ENCODE data around the gene BAG1. TPM values are rescaled to one million over a fixed set of nuclear protein-coding genes. Genes with fewer than 3 reads are reported as not detected.

Gene BAG1
- total and polyA plus RNA-seq, 2 of the 13 experiments (the other 11 are each of a cell fraction or from before 2014, with no cell fraction given): 23.1 to 59.5 TPM

GRCh38 chr9:33264473-33265177, at the start of gene BAG1, which contains the start of gene CHMP5 (continued):
- TF ChIP-seq TEF (CRISPR knock-in tag; IDR thresholded peaks at IDR 0.05) (no peak), TSC22D2 (CRISPR knock-in tag; IDR thresholded peaks at IDR 0.05; ENCODE audit: borderline replicate concordance) (no peak), SMAD1 (CRISPR knock-in tag; IDR thresholded peaks at IDR 0.05; ENCODE audit: borderline replicate concordance, low read depth) (peak; percentile 60; the same call in 1 of the 2 replicates), NFYC (CRISPR knock-in tag; IDR thresholded peaks at IDR 0.05) (no peak), ZNF17 (CRISPR knock-in tag; IDR thresholded peaks at IDR 0.05) (no peak), SKI (IDR thresholded peaks at IDR 0.05; ENCODE audit: partially characterized antibody) (no peak), HES4 (CRISPR knock-in tag; IDR thresholded peaks at IDR 0.05; ENCODE audit: borderline replicate concordance) (peak; percentile 80), ZNF746 (CRISPR knock-in tag; IDR thresholded peaks at IDR 0.05) (no peak), ZSCAN29 (CRISPR knock-in tag; conservative IDR thresholded peaks at IDR 0.05) (peak; percentile 25; the same call in 1 of the 2 replicates), CC2D1A (CRISPR knock-in tag; IDR thresholded peaks at IDR 0.05) (no peak), ONECUT2 (CRISPR knock-in tag; IDR thresholded peaks at IDR 0.05) (no peak), REPIN1 (CRISPR knock-in tag; IDR thresholded peaks at IDR 0.05; ENCODE audit: borderline replicate concordance, low read depth) (no peak), YEATS4 (CRISPR knock-in tag; IDR thresholded peaks at IDR 0.05; ENCODE audit: borderline replicate concordance) (peak; percentile 92), SAP130 (CRISPR knock-in tag; IDR thresholded peaks at IDR 0.05; ENCODE audit: low read depth) (peak; percentile 58), SOX5 (CRISPR knock-in tag; IDR thresholded peaks at IDR 0.05; ENCODE audit: borderline replicate concordance) (no peak), ZNF644 (CRISPR knock-in tag; IDR thresholded peaks at IDR 0.05; ENCODE audit: low read depth) (no peak), ZNF143 (CRISPR knock-in tag; IDR thresholded peaks at IDR 0.05) (no peak), HNRNPH1 (optimal IDR thresholded peaks at IDR 0.05; ENCODE audit: low read depth, low read length) (no peak), ZNF260 (CRISPR knock-in tag; IDR thresholded peaks at IDR 0.05; ENCODE audit: borderline replicate concordance, low read depth) (no peak), HDAC2 (CRISPR knock-in tag; IDR thresholded peaks at IDR 0.05) (no peak)
- TF ChIP-seq, protein P1, sequence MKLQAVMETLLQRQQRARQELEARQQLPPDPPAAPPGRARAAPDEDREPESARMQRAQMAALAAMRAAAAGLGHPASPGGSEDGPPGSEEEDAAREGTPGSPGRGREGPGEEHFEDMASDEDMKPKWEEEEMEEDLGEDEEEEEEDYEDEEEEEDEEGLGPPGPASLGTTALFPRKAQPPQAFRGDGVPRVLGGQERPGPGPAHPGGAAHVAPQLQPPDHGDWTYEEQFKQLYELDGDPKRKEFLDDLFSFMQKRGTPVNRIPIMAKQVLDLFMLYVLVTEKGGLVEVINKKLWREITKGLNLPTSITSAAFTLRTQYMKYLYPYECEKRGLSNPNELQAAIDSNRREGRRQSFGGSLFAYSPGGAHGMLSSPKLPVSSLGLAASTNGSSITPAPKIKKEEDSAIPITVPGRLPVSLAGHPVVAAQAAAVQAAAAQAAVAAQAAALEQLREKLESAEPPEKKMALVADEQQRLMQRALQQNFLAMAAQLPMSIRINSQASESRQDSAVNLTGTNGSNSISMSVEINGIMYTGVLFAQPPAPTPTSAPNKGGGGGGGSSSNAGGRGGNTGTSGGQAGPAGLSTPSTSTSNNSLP (IDR thresholded peaks at IDR 0.05; ENCODE audit: low read depth, low read length): no peak
- TF ChIP-seq, protein P2, sequence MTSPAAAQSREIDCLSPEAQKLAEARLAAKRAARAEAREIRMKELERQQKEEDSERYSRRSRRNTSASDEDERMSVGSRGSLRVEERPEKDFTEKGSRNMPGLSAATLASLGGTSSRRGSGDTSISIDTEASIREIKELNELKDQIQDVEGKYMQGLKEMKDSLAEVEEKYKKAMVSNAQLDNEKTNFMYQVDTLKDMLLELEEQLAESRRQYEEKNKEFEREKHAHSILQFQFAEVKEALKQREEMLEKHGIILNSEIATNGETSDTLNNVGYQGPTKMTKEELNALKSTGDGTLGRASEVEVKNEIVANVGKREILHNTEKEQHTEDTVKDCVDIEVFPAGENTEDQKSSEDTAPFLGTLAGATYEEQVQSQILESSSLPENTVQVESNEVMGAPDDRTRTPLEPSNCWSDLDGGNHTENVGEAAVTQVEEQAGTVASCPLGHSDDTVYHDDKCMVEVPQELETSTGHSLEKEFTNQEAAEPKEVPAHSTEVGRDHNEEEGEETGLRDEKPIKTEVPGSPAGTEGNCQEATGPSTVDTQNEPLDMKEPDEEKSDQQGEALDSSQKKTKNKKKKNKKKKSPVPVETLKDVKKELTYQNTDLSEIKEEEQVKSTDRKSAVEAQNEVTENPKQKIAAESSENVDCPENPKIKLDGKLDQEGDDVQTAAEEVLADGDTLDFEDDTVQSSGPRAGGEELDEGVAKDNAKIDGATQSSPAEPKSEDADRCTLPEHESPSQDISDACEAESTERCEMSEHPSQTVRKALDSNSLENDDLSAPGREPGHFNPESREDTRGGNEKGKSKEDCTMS (CRISPR knock-in tag; conservative IDR thresholded peaks at IDR 0.05): no peak
- TF ChIP-seq, protein P3, sequence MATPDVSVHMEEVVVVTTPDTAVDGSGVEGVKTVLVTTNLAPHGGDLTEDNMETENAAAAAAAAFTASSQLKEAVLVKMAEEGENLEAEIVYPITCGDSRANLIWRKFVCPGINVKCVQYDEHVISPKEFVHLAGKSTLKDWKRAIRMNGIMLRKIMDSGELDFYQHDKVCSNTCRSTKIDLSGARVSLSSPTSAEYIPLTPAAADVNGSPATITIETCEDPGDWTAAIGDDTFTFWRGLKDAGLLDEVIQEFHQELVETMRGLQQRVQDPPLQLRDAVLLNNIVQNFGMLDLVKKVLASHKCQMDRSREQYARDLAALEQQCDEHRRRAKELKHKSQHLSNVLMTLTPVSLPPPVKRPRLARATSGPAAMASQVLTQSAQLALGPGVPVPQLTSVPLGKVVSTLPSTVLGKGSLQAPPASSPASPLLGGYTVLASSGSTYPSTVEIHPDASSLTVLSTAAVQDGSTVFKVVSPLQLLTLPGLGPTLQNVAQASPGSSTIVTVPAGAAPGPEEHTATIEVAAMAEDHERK (CRISPR knock-in tag; IDR thresholded peaks at IDR 0.05; ENCODE audit: low read depth): no peak
- TF ChIP-seq, protein P4, sequence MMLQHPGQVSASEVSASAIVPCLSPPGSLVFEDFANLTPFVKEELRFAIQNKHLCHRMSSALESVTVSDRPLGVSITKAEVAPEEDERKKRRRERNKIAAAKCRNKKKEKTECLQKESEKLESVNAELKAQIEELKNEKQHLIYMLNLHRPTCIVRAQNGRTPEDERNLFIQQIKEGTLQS (CRISPR knock-in tag; IDR thresholded peaks at IDR 0.05): no peak

Measured in HepG2 (cell line).